ENCODE data around the gene ROBO1. TPM values are rescaled to one million over a fixed set of nuclear protein-coding genes. Genes with fewer than 3 reads are reported as not detected.

ROBO1 gene
- total and polyA plus RNA-seq, 2 donors (not counting 1 experiment from before 2014, with no cell fraction given): 0.27 to 3.2 TPM

GRCh38 chr3:79654019-79654418, 113.8 kb downstream of the ROBO1 start:
- Mint-ChIP-seq H3K9me3 (ENCODE audit: insufficient read depth) (peaks cover 2% of the 10 kb centered on the region), H3K27me3 (no peaks in the 10 kb centered on the region), H3K4me1 (no peaks in the 10 kb centered on the region), H3K4me3 (no peak overlapping the region), H3K27ac (no peak overlapping the region)
- Histone ChIP-seq H3K27ac (ENCODE audit: low read length in 2 of 2) (no peak overlapping the region), H3K36me3 (replicated peaks in 1 of 2; ENCODE audit: control extremely low read depth in 1 of 2, control insufficient read depth in 1 of 2, extremely low read depth in 1 of 2, insufficient read depth in 2 of 2, low read length in 1 of 2) (no peaks in the 10 kb centered on the region), H3K4me2 (replicated peaks; ENCODE audit: low read depth, low read length, poor library complexity, severe bottlenecking) (no peak overlapping the region), H3K79me2 (ENCODE audit: control insufficient read depth, insufficient read depth, low read length) (no peaks in the 10 kb centered on the region), H2AFZ (ENCODE audit: insufficient read depth, low read depth, low read length, poor library complexity, severe bottlenecking) (no peak overlapping the region), H3K4me1 (ENCODE audit: control insufficient read depth in 2 of 2, insufficient read depth in 2 of 2, low read length in 2 of 2) (no peaks in the 10 kb centered on the region), H3K9me3 (ENCODE audit: control extremely low read depth in 1 of 3, control insufficient read depth in 2 of 3, insufficient read depth in 1 of 3, low read length in 2 of 3) (no peaks in the 10 kb centered on the region), H4K20me1 (ENCODE audit: control insufficient read depth, insufficient read depth, low read length, poor library complexity, severe bottlenecking) (no peaks in the 10 kb centered on the region), H3K4me3 (ENCODE audit: control extremely low read depth in 1 of 5, extremely low read depth in 1 of 5, insufficient read depth in 1 of 5, low read depth in 2 of 5, low read length in 4 of 5) (no peak overlapping the region), H3K9ac (ENCODE audit: low read length) (no peak overlapping the region), H3K27me3 (replicated peaks in 1 of 4; ENCODE audit: control extremely low read depth in 1 of 4, control insufficient read depth in 3 of 4, insufficient read depth in 4 of 4, low read length in 3 of 4) (no peaks in the 10 kb centered on the region)
- no CpG with 5 or more reads among the region's 3 CpGs for WGBS (ENCODE audit: insufficient coverage)
- DNase-seq (no peak), ATAC-seq (ENCODE audit: low read depth) (no peak)
- no peak for TF ChIP-seq CTCF (IDR thresholded peaks at IDR 0.05)
- no peak for TF ChIP-seq EZH2 (IDR thresholded peaks at IDR 0.05; ENCODE audit: borderline replicate concordance, insufficient read depth, low read depth, low read length, poor library complexity, severe bottlenecking)
- CTCF ChIA-PET: no interaction called here
- intact Hi-C loops (cut with micrococcal nuclease): no loop called here
- POLR2A ChIA-PET: no interaction called here

GRCh38 chr3:79653266-79653830, 114.5 kb downstream of the ROBO1 start:
- no peaks in the 10 kb centered on the region for H3K27me3 Mint-ChIP-seq
- no peaks in the 10 kb centered on the region for H3K36me3 ChIP-seq (replicated peaks in 1 of 2; ENCODE audit: control extremely low read depth in 1 of 2, control insufficient read depth in 1 of 2, extremely low read depth in 1 of 2, insufficient read depth in 2 of 2, low read length in 1 of 2)
- no peak for ATAC-seq (ENCODE audit: low read depth)

More at GRCh38 chr3:79653266-79653830, 114.5 kb downstream of the ROBO1 start:
- no peak overlapping the region for H2AFZ ChIP-seq (ENCODE audit: insufficient read depth, low read depth, low read length, poor library complexity, severe bottlenecking)
- intact Hi-C loops (cut with micrococcal nuclease): no loop called here
- no peak for TF ChIP-seq EZH2 (IDR thresholded peaks at IDR 0.05; ENCODE audit: borderline replicate concordance, insufficient read depth, low read depth, low read length, poor library complexity, severe bottlenecking)
- TF ChIP-seq CTCF (IDR thresholded peaks at IDR 0.05): no peak
- no peak overlapping the region for H3K27ac ChIP-seq (ENCODE audit: low read length in 2 of 2)
- H3K79me2 ChIP-seq (ENCODE audit: control insufficient read depth, insufficient read depth, low read length): no peaks in the 10 kb centered on the region
- no peaks in the 10 kb centered on the region for H4K20me1 ChIP-seq (ENCODE audit: control insufficient read depth, insufficient read depth, low read length, poor library complexity, severe bottlenecking)
- CTCF ChIA-PET: no interaction called here
- no peak overlapping the region for H3K4me3 ChIP-seq (ENCODE audit: control extremely low read depth in 1 of 5, extremely low read depth in 1 of 5, insufficient read depth in 1 of 5, low read depth in 2 of 5, low read length in 4 of 5)
- no peak for DNase-seq
- Mint-ChIP-seq H3K27ac (no peak overlapping the region), H3K9me3 (ENCODE audit: insufficient read depth) (peaks cover 2% of the 10 kb centered on the region), H3K4me1 (no peaks in the 10 kb centered on the region), H3K4me3 (no peak overlapping the region)
- H3K4me2 ChIP-seq (replicated peaks; ENCODE audit: low read depth, low read length, poor library complexity, severe bottlenecking): no peak overlapping the region
- H3K9ac ChIP-seq (ENCODE audit: low read length): no peak overlapping the region
- no CpG with 5 or more reads among the region's 4 CpGs for WGBS (ENCODE audit: insufficient coverage)
- no peaks in the 10 kb centered on the region for H3K9me3 ChIP-seq (ENCODE audit: control extremely low read depth in 1 of 3, control insufficient read depth in 2 of 3, insufficient read depth in 1 of 3, low read length in 2 of 3)
- H3K27me3 ChIP-seq (replicated peaks in 1 of 4; ENCODE audit: control extremely low read depth in 1 of 4, control insufficient read depth in 3 of 4, insufficient read depth in 4 of 4, low read length in 3 of 4): no peaks in the 10 kb centered on the region
- POLR2A ChIA-PET: no interaction called here
- H3K4me1 ChIP-seq (ENCODE audit: control insufficient read depth in 2 of 2, insufficient read depth in 2 of 2, low read length in 2 of 2): no peaks in the 10 kb centered on the region

All from B cell (primary cell).